B cell (primary cell): Measurements from ENCODE around the gene ZBTB16. TPM values are rescaled to one million over a fixed set of nuclear protein-coding genes. Genes with fewer than 3 reads are reported as not detected.

Source experiments
- ATAC-seq: fragments of 200-7000 bp; cut with Tn5 transposase; one replicate; pipeline ENCODE4 v1.10.0; 2021; ENCODE audit warnings: low read depth, mild to moderate bottlenecking, moderate number of reproducible peaks, moderate library complexity
- CTCF ChIA-PET: fragments of 350-600 bp; sonication (Branson Sonifier 250); formaldehyde crosslinking; loops from one replicate; lab custom pipeline; 2021; ENCODE audit warnings: antibody characterized with exemption, inconsistent platforms; lab: Charles Lee
- POLR2A ChIA-PET: fragments of 350-600 bp; sonication (Branson Sonifier 250); formaldehyde crosslinking; loops from one replicate; lab custom pipeline; 2021; ENCODE audit warnings: antibody characterized with exemption; lab: Charles Lee
- DNase-seq: peaks from one replicate; pipeline ENCODE4 v3.0.0; 2013
- H2AFZ ChIP-seq: 2 replicates; pipeline ENCODE4 v1.6.1; 2012; ENCODE audit warnings: mild to moderate bottlenecking, low read depth, low read length; ENCODE audit not compliant: insufficient read depth, poor library complexity, severe bottlenecking
- H3K27ac ChIP-seq, 2 donors: 1 replicate in 1 of 2; 2 replicates in 1 of 2; pipeline ENCODE4 v1.5.1; 2012 to 2013; ENCODE audit warnings: low read length in 2 of 2, mild to moderate bottlenecking in 2 of 2, moderate library complexity in 1 of 2
- H3K27me3 ChIP-seq, 4 experiments: fragments of 200-600 bp in 1 of 4; sonication (generic) in 1 of 4; replicated peaks in 1 of 4; 1 replicate in 2 of 4; 2 replicates in 2 of 4; pipeline versions ENCODE4 v1.6.1 to v1.7.0; 2013 to 2016; ENCODE audit warnings: low read length in 3 of 4, mild to moderate bottlenecking in 2 of 4, mixed read lengths in 1 of 4, moderate library complexity in 1 of 4; ENCODE audit not compliant: insufficient read depth in 4 of 4, control insufficient read depth in 3 of 4; ENCODE audit errors: control extremely low read depth in 1 of 4
- H3K36me3 ChIP-seq, 2 experiments: replicated peaks in 1 of 2; 1 replicate in 1 of 2; 2 replicates in 1 of 2; pipeline versions ENCODE4 v1.6.1 to v1.7.1; 2013; ENCODE audit warnings: low read length in 1 of 2; ENCODE audit not compliant: insufficient read depth in 2 of 2, control insufficient read depth in 1 of 2; ENCODE audit errors: control extremely low read depth in 1 of 2, extremely low read depth in 1 of 2
- H3K4me1 ChIP-seq, 2 donors: fragments of 200-600 bp in 1 of 2; sonication (generic) in 1 of 2; 1 replicate in 1 of 2; 2 replicates in 1 of 2; pipeline versions ENCODE4 v1.5.1 to v1.6.1; 2013 to 2017; ENCODE audit warnings: low read length in 2 of 2; ENCODE audit not compliant: control insufficient read depth in 2 of 2, insufficient read depth in 2 of 2
- H3K4me2 ChIP-seq: replicated peaks from 2 replicates; pipeline ENCODE3; 2012; ENCODE audit warnings: mild to moderate bottlenecking, low read depth, low read length; ENCODE audit not compliant: poor library complexity, severe bottlenecking
- H3K4me3 ChIP-seq, 5 experiments: fragments of 200-600 bp in 1 of 5; sonication (generic) in 1 of 5; 1 replicate in 3 of 5; 2 replicates in 2 of 5; pipeline versions ENCODE4 v1.5.1 to v1.7.0; 2011 to 2016; ENCODE audit warnings: low read length in 4 of 5, mild to moderate bottlenecking in 4 of 5, low read depth in 2 of 5, control low read depth in 1 of 5, moderate library complexity in 1 of 5; ENCODE audit not compliant: insufficient read depth in 1 of 5; ENCODE audit errors: control extremely low read depth in 1 of 5, extremely low read depth in 1 of 5
- H3K79me2 ChIP-seq: fragments of 200-600 bp; sonication (generic); one replicate; pipeline ENCODE4 v1.6.0; 2016; ENCODE audit warnings: low read length; ENCODE audit not compliant: control insufficient read depth, insufficient read depth
- H3K9ac ChIP-seq: fragments of 200-600 bp; sonication (generic); 2 replicates; pipeline ENCODE4 v1.6.1; 2017; ENCODE audit warnings: mild to moderate bottlenecking, low read length, moderate library complexity
- H3K9me3 ChIP-seq, 3 donors: one replicate each; pipeline versions ENCODE4 v1.6.1 to v1.7.1; 2013; ENCODE audit warnings: low read length in 2 of 3; ENCODE audit not compliant: control insufficient read depth in 2 of 3, insufficient read depth in 1 of 3; ENCODE audit errors: control extremely low read depth in 1 of 3
- H4K20me1 ChIP-seq: 2 replicates; pipeline ENCODE4 v1.6.0; 2012; ENCODE audit warnings: mild to moderate bottlenecking, low read length; ENCODE audit not compliant: insufficient read depth, control insufficient read depth, poor library complexity, severe bottlenecking
- H3K27ac Mint-ChIP-seq: one replicate; pipeline ENCODE4 v1.8.0; 2021; ENCODE audit warnings: mixed read lengths
- H3K27me3 Mint-ChIP-seq: one replicate; pipeline ENCODE4 v1.8.0; 2021; ENCODE audit warnings: mixed read lengths
- H3K4me1 Mint-ChIP-seq: one replicate; pipeline ENCODE4 v1.8.0; 2021; ENCODE audit warnings: mixed read lengths
- H3K4me3 Mint-ChIP-seq: one replicate; pipeline ENCODE4 v1.8.0; 2021; ENCODE audit warnings: mixed read lengths
- H3K9me3 Mint-ChIP-seq: one replicate; pipeline ENCODE4 v1.8.0; 2022; ENCODE audit warnings: mixed read lengths; ENCODE audit not compliant: insufficient read depth
- CTCF ChIP-seq: fragments of 200-600 bp; IDR thresholded peaks from one replicate; pipeline ENCODE4 v1.8.0; 2022; ENCODE audit warnings: antibody characterized with exemption, mild to moderate bottlenecking
- EZH2 ChIP-seq: IDR thresholded peaks from 2 replicates; pipeline ENCODE4 v1.6.1; 2012; ENCODE audit warnings: borderline replicate concordance, low read depth, mild to moderate bottlenecking, moderate library complexity, low read length; ENCODE audit not compliant: insufficient read depth, poor library complexity, severe bottlenecking
- WGBS: methylation state at CpG from one replicate; pipeline ENCODE4 v1.1.5; 2013; ENCODE audit warnings: missing lambda C conversion rate; ENCODE audit not compliant: insufficient coverage; 5-methylcytosine and 5-hydroxymethylcytosine counted together
- intact Hi-C: fragments of 100-400 bp; cut with micrococcal nuclease; formaldehyde crosslinking; loops from one replicate; pipeline ENCODE4 v1.10.0; 2022
- polyA plus RNA-seq: library from polyadenylated mRNA; depleted of rRNA; stranded (reverse); fragments of >200 nt; gene quantifications from 2 replicates; pipeline ENCODE4 v1.2.3, GENCODE V29; 2012
- total RNA-seq, 2 donors: library from RNA; stranded (reverse); fragments of 120-200 nt in 1 of 2; gene quantifications; 1 replicate in 1 of 2; 2 replicates in 1 of 2; pipeline versions ENCODE4 v1.2.3 to v1.2.4, GENCODE V29; 2013 to 2022

ZBTB16 gene
- total and polyA plus RNA-seq, 2 donors (not counting 1 experiment from before 2014, with no cell fraction given): 16.0 to 20.6 TPM

GRCh38 chr11:114187173-114187572 is 127.7 kb downstream of the ZBTB16 start:
- Histone ChIP-seq H3K9ac (peak overlapping the region; percentile 23), H3K27ac (peak overlapping the region; percentile 92 to 98), H3K79me2 (peaks cover 6% of the 10 kb centered on the region), H3K9me3 (peaks cover 0 to 8% (median 2%) of the 10 kb centered on the region in 3 donors), H4K20me1 (no peaks in the 10 kb centered on the region), H3K4me3 (peak overlapping the region in 2 of 5 experiments; percentile 10 to 17), H3K27me3 (no peaks in the 10 kb centered on the region), H3K4me2 (peak overlapping the region; percentile 59), H3K36me3 (no peaks in the 10 kb centered on the region), H2AFZ (peak overlapping the region; percentile 51), H3K4me1 (peaks cover 67 to 74% of the 10 kb centered on the region in 2 donors)
- DNase-seq (peak; percentile 84), ATAC-seq (peak; percentile 82)
- WGBS: 25% methylated on average over 3 of the region's 7 CpGs
- Mint-ChIP-seq H3K9me3 (peaks cover 4% of the 10 kb centered on the region), H3K4me3 (peak overlapping the region; percentile 77), H3K4me1 (peaks cover 73% of the 10 kb centered on the region), H3K27ac (peak overlapping the region; percentile 98), H3K27me3 (no peaks in the 10 kb centered on the region)
- intact Hi-C loops: loop anchor here (1.0 to 5.0 kb wide), 5 partner anchors 10 to 195 kb away; no protein-coding TSS in a partner anchor
- ChIA-PET POLR2A (interaction anchor here (0.7 to 1.8 kb wide), 5 partner anchors 9 to 72 kb away, joined by 3 to 9 read pairs (median 4); no protein-coding TSS in a partner anchor), CTCF (interaction anchor here (0.8 to 6.9 kb wide), 15 partner anchors 8 to 291 kb away, joined by 3 to 81 read pairs (median 5); no protein-coding TSS in a partner anchor)
- no peak for TF ChIP-seq EZH2
- no peak for TF ChIP-seq CTCF
